Stimulated activated CD4-positive, alpha-beta T cell treated with anti-CD3 and anti-CD28 coated beads, Interleukin-1b, Interleukin-23, amount 100 ng/mL, for 48 hours (primary cell): ENCODE measurements around the gene GRID2.

Source experiments
- DNase-seq: peaks from one replicate; pipeline ENCODE4 v3.0.0-alpha.2; 2020

Gene GRID2

DNA sequence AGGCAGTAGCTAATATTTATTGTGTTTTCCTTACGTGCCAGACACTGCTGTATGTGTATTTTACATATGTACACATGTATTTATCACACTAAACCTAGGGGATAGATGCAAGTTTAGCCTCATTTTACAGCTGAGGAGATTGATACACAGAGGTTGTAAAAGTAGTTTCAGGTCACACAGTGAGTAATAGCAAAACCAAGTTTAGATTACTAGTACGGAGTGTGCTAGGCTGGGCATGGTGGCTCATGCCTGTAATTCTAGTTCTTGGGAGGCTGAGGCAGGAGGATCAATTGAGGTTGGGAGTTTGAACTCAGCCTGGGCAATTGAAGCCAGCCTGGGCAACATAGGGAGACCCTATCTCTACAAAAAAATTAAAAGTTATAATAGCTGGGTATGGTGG is 823.7 kb downstream of the GRID2 start:
- no peak for DNase-seq

DNA sequence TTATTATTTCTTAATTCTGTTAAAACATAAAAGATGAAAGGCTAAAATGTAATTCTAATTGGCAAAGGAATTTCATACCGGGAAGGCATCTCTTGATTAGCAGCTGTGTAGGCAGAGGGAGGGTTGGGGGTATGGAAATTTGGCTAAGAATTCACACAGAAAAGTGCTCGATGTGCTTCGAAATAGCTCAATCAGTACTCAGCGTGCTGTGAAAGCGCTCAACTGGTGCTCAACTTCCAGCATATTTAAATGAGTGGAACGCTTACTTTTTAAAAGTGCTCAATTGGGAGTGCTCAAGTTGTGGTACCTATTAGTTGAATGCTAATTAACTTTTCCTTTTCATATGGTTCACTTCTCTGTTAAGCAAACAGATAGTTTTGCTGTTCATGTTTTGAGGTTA is 828.9 kb downstream of the GRID2 start:
- no peak for DNase-seq

DNA sequence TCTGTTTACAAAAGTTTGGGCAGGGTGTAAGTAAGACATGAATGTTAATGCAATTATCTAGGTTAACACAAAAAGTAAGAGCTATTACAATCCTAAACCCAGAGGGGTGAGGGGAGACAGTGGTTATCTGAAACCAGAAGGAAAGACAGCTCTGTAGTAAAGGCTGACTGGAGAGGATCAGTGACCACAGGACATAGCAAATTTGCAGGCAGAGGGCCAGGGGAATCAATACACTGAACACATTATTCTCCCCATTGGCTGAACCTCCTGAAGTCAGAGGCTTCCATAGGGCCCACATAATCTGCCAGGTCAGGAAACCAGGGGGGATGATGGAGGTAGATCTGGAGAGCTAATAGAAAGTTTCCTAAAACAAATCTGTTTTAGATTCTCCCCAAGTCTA is 835.4 kb downstream of the GRID2 start:
- no peak for DNase-seq

DNA sequence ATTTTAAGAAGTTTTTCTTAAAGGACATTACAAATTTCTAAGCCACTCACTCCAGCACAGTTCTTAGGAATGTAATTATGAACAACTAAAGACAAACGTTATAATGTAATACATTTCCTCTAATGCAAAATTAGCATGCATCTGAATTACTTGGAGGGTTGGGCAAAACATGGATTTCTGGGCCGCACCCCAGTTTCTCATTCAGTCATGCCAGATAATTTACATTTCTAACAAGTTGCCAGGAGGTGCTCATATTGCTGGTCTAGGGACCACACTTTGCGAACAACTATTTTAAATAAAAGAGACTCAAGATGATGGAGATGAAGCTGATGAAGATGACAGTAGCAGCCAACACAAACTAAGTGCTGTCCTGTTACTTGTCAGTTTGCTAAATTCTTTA is 840.1 kb downstream of the GRID2 start:
- DNase-seq = no peak

DNA sequence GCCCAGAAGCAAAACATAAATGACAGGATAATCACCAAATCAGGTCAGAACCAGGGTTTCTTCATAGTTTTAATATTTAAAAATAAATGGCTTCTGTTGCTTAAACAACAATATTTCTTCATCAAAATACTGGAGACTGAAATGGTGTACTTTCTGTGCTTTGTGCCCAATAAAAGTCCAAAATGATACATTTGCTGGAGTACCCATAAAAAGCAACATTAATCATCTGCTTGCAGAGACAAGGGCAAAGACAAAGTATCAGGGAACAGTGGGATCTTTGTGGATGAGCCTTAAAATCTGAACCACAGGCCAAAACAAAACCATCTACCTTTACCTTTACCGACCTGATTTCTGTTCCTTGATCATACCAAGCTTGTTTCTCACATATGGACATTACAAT is 840.9 kb downstream of the GRID2 start:
- no peak for DNase-seq

DNA sequence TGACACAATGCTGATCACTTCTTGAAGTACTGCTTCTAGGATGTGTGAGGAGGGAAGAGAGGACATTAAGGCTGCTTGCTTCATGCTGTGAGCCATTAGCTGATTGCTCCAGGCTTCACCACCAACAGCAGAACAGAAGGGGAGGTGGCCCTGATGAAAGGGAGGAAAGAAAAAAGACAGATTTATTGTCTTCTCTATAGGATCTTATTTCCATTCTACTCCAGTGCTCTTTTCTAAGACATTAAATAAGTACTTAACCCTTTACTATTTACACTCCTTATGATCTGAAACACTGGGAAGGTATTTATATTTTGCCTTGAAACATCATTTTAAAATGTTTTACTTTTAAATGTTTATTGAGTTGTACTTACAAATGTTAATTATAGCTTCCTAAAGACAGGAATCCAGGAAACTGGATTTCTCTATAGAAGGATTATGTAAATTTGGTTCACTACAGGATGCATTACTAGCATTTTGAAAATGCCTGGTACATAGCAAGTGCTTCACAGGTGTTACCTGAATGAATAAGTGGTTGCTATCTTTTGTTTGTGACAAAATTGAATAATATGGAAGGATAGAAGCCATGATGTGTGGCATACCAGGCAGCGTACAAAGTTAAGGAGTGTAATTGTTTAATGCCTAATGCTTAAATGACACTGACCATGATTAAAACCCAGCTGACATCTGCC is 843.9 kb downstream of the GRID2 start:
- no peak for DNase-seq

DNA sequence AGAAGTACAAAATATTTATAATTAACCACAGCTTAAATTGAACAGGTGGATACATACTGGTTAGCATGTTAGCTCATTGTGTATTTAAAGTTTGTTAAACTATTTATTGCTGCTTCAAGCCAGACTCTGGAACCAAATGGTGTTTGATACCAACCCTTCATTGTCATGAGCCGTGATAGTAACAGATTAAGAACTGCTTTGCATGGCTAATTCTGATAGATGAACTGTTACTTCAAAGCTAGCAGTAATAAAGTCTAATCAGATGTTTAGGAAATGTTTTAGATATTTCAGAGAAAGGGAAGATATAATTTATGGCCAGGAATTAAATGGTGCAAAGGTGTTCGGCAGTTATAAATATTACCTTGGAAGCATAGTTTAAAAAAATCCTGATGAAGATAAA is 848.7 kb downstream of the GRID2 start:
- no peak for DNase-seq

DNA sequence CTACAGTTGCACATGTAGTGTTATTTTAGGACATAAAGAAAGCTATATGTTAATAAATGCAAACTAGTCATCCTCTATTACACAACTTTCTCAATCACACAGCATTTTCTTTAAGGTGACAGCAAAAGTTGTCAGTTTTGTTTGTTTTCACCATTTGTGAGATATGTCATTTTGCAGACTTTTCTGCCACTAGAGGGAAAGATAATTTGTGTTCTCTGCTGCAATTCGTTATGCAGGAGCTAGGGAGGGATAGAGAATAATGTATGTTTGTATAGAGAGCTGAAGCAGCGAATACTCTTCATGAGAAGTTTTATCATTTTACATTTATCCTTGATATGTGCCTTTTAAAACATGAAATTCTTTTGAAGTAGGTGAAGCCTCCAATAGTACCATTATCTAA is 854.2 kb downstream of the GRID2 start:
- no peak for DNase-seq

DNA sequence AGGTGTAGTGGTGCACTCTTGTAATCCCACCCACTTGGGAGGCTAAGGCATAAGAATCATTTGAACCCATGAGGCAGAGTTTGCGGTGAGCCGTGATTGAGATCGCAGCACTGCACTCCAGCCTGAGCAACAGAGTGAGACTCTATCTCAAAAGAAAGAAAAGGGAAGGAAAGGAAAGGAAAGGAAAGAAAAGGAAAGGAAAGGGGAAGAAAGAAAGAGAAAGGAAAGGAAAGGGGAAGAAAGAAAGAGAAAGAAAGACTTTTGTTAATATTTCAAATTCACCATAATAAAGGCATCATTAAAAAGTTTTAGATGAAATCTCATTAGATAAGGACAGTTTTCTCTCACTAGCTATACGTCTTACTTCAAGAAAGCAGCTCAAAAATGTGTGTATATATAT is 864.3 kb downstream of the GRID2 start:
- DNase-seq = no peak

DNA sequence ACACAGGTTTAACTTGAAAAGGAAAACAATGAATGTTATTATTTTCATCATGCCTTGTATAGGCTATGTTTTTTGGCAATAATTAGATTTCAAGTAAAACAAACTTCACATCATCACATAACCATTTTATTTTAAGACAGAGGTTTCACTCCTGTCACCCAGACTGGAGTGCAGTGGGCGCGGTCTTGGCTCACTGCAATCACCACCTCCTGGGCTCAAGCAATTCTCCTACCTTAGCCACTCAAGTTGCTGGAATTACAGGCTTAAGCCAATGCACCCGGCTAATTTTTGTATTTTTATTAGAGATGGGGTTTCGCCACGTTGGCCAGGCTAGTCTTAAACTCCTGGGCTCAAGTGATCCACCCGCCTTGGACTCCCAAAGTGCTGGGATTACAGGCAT is 866.2 kb downstream of the GRID2 start:
- DNase-seq = no peak

DNA sequence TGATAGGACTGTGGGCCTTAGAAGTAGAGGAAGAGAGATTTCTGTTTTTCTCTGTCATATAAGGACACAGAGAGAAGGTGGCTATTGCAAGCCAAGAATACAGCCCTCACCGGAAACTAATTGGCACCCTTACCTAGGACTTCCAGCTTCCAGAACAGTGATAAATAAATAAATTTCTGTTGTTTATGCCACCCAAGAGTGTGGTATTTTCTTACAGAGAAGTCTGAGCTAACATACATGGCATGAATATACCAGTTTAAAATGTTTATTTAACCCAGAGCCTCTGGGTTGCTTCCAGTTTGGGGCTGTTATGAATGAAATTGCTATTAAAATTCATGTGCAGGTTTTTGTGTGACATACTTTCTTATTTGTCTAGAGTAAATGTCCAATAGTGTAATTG is 870.8 kb downstream of the GRID2 start:
- DNase-seq = no peak

DNA sequence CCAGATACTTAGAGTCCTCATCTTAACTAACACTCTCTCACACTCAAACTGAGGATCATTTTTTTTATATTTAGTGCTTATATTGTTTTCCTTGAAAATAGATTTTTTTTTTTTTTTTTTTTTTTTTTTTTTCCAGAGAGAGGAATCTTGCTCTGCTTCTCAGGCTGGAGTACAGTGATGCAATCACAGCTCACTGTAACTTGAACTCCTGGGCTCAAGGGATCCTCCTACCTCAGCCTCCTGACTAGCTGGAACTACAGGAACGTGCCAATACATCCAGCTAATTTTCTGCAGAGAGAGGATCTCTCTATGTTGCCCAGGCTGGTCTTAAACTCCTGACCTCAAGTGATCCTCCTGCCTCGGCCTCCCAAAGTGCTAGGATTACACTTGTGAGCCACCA is 874.5 kb downstream of the GRID2 start:
- DNase-seq = no peak

DNA sequence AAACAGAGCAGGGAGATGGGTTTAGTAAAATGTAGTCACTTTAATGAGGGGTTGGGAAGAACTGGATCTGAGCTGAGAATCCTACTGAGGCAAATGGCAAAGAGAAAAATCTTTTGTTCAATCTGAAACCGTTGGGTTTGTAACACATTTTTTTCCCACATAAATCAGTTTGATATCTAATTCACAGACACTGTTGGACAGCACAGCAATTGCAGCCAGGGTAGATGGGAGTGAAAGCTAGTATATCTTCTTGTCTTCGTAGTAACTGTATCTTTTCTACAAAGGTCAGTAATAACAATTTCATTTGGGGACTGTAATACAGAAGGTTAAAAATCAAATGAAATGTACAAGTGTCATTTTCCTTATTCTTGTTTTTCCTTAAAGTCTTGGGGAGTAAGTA is 875.3 kb downstream of the GRID2 start:
- DNase-seq = no peak

DNA sequence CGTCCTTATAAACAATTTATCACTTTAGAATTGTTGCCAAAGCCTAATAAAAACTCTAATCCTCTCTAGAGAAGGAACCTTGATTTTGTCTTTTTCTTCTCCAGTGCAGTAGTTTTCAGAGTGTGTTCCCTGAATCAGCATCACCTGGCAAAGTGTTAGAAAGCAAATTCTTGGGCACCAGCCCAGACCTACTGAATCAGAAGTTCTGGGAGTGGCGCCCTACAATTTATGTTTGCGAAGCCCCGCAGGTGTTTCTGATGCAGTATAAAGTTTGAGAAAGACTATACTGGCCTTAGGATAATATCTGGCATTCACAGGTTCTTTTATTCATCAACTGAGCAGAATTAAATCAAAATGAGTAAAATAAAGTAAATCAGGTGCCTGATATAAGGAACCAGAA is 879.0 kb downstream of the GRID2 start:
- no peak for DNase-seq

DNA sequence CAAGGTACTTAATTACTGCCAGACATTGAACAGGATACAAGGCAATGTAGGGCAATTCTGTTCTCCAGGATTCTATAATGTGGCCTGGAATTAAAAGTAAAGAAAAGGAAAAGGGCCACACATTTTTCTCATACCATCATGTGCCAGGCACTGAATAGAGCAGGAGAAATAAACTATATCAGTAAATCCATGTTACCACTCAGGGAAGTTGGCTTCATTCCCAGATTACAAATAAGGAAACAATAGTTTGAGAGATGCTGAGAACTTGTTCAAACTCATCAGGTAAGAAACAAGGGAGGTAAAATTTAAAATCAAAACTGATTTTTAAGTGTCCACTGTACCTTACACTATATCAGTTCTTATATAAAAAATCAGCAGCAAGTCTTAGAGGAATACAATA is 879.8 kb downstream of the GRID2 start:
- no peak for DNase-seq

DNA sequence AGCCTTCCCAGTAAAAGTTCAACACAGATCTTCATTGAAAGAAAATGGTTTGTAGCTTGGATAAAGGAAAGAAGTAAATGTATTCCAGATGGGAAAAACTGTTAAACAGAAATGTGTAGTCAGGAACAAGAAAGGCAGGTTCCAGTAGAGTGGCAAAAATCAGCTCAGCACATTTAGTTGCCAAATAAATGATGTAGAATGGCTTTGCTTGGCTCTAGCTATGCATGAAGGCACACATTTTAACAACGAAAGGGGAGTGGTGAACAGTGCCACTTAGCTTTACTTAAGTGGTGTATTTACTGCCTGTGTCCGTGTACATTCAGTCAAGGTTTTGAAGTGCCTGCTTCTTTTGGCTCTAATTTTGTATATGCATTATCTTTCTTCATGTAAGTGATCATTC is 880.3 kb downstream of the GRID2 start:
- DNase-seq = no peak

DNA sequence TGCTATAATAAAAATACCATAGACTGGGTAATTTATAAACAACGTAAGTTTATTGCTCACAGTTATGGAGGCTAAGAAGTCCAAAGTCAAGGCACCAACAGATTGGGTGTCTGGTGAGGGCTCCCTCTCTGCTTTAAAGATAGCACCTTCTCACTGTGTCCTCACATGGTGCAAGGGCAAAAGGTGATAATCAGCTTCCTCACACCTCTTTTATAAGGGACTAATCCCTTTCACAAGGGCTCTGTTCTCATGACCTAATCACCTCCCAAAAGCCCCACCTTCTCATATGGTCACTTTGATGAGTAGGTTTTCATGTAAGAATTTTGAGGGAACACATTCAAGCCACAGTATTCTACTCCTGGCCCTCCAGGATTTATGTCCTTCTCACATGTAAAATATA is 883.1 kb downstream of the GRID2 start:
- DNase-seq = no peak

DNA sequence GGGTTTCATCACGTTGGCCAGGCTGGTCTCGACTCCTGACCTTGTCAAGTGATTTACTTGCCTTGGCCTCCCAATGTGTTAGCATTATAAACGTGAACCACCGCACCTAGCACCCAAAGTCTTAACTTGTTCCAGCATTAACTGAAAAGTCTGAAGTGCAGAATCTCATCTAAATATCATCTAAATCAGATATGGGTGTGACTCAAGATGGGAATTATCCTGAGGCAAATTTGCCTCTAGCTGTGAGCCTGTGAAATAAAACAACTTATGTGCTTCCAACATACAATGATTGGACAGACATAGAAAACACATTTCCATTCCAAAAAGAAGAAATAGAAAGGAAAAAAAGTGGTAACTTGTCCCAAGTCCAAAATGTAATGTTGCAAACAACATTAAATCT is 883.7 kb downstream of the GRID2 start:
- DNase-seq = no peak

DNA sequence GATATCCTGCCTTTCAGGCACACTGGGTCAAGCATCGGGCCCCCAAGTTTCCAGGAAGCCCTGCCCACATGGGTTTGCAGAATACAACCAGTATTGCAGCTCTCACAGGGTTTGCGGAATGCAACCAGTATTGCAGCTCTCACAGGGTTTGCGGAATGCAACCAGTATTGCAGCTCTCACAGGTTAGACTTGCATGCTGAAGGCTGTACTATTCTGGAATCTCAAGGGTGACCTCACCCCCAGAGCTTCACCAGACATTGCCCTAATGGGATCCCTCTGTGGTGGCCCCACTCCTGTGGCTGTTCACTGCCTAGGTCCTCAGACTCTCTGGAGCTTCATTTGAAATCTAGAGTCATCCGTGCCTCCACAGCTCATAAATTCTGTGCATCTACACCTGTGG is 884.1 kb downstream of the GRID2 start:
- no peak for DNase-seq

DNA sequence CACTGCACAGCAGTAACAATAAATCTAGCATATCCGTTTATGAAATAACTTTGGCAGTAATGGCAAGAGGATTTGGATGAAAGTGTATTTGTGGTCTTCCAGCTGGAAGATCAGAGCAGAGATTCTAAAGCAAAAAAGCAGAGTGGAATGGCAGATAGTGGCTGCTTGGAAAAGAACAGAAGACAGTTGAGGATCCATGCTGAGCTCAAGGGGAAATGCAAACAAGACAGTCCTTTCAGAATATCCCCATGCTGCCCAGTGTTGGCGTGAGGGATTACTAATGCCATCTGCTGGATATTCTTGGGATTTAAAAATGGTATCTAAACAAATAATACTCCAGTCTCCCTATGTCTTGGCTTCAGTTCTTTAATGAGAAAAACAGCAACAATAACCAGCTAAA is 895.7 kb downstream of the GRID2 start:
- DNase-seq = no peak

DNA sequence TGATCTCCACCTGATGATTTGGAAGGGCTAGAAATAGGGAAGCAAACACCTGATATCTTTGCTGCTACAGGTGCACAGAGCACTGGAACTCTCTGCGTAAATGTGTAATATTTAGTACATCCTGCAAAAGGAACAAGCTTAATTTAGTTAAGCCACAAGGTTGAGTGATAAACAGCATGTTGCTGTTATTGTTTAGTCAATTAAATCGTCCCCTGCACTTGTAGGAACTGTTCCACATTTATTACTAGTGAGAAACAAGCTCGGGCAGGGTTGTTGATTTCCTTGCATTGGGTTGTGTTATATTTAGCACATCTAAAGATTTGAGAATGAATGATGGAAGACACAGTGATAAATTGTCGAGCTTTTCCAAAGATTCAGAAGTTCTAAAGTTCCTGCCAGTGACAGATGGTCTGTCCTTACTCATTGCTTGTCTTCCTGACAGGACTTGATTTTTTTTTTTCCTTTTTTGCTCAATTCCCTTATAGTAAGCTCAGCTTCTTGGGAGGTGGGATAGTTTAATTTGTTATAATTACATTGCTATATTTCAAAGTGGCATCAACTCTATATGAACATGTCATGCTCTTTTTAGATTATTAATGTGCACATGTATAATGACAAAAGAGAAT is 897.8 kb downstream of the GRID2 start:
- DNase-seq = no peak

DNA sequence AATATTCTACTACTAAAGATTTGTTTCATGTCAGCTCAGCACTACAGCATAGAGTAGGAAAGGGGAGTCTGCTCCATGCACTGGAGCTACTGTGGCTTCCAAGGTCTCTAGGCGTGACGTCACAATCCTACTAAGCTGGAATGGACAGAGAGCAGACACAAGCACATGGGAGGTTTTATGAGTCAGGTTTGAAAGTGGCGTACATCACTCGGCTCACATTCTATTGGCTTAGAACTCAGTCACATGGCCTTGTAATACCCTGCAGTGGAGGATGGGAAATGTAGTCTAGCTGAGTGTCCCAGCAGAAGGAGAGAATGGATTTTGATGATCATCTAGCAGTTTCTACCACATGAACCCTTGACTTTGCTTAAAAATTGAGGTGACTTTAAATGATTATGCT is 899.9 kb downstream of the GRID2 start:
- DNase-seq = no peak

DNA sequence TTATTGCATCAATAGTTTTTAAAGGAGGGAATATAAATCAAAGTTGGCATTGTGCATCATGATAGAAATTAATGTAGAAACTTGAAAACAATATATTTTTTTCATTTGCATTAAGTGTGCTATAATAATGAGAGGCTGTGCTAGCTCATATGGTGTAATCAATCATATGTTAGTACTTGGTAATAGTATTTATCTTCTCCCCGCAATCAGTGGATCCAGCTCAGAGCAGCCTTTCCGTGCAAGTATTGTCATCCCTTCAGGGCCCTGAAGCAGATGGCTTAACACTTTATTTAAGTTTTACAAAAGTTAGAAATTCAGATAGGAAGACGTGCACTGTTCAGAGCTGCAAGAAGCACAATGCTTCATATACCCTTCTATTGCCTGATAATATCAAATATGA is 908.5 kb downstream of the GRID2 start:
- no peak for DNase-seq

DNA sequence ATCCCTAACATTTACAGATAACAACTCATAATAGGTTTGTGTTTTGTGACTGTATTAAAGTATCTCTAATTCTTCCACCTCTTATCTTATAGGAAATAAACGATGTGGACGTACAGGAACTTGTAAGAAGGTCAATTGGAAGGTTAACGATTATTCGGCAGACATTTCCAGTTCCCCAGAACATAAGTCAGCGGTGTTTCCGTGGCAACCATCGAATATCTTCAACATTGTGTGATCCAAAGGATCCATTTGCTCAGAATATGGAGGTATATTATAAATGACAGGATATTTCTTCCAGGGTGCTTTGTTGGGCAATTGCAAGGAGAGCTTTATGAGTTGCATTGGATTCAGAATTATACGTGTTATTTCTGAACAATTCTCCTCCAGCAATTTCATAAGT is 912.9 kb downstream of the GRID2 start:
- no peak for DNase-seq

DNA sequence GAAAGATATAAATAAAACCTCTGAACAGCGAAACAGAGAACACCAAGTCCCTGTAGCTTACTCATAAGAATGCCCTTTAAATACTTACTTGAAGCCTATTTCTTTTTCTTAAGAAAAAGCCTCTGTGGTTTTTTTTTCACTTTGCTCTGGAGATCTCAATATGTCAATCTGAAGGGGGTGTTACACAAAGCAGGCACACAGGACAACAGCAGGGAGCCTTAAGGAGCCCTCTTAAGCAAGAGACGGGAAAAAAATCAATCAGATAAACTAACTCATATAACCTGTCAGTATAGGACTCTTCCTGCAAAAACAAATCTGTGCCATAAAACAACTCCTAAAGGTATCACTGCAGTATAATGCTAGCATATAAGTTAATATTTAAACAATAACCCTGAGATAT is 913.7 kb downstream of the GRID2 start:
- no peak for DNase-seq
